Nephron progenitor cell (in vitro differentiated cells): ENCODE data around the gene VPS26B.
"Not testable (repeated sequence)": the region's sequence is repeated elsewhere in the genome, so short reads cannot be mapped to it uniquely, and the experiment has no call there.

Experiments used
- DNase-seq: peaks from one replicate; pipeline ENCODE4 v3.0.0; 2021
- H3K27ac Mint-ChIP-seq: 2 replicates; pipeline ENCODE4 v1.8.0; 2021; ENCODE audit warnings: mild to moderate bottlenecking, moderate library complexity, mixed read lengths
- H3K27me3 Mint-ChIP-seq: 2 replicates; pipeline ENCODE4 v1.8.0; 2021; ENCODE audit warnings: mild to moderate bottlenecking, low read depth, mixed read lengths; ENCODE audit not compliant: poor library complexity
- H3K36me3 Mint-ChIP-seq: 2 replicates; pipeline ENCODE4 v1.8.0; 2021; ENCODE audit warnings: low read depth, mixed read lengths
- H3K4me1 Mint-ChIP-seq: 2 replicates; pipeline ENCODE4 v1.8.0; 2021; ENCODE audit warnings: mixed read lengths
- H3K4me3 Mint-ChIP-seq: 2 replicates; pipeline ENCODE4 v1.8.0; 2021; ENCODE audit warnings: mild to moderate bottlenecking, moderate library complexity, mixed read lengths
- H3K9me3 Mint-ChIP-seq: 2 replicates; pipeline ENCODE4 v1.8.0; 2021; ENCODE audit warnings: mild to moderate bottlenecking, moderate library complexity, mixed read lengths
- CTCF ChIP-seq: fragments of 200-600 bp; sonication (generic); IDR thresholded peaks from 2 replicates; pipeline ENCODE4 v1.5.0; 2021; ENCODE audit warnings: antibody characterized with exemption

The VPS26B gene

GRCh38 chr11:134283461-134284230 is 59.2 kb downstream of the VPS26B start:
- no peak for DNase-seq
- H3K27ac Mint-ChIP-seq, result no peak overlapping the region
- H3K36me3 Mint-ChIP-seq, result peaks cover 2% of the 10 kb centered on the region
- H3K4me3 Mint-ChIP-seq, result no peak overlapping the region
- peaks cover 12% of the 10 kb centered on the region for H3K4me1 Mint-ChIP-seq
- H3K27me3 Mint-ChIP-seq, result peaks cover 26% of the 10 kb centered on the region
- peaks cover 11% of the 10 kb centered on the region for H3K9me3 Mint-ChIP-seq
- no peak for TF ChIP-seq CTCF

GRCh38 chr11:134284349-134284748 is 59.9 kb downstream of the VPS26B start:
- peaks cover 19% of the 10 kb centered on the region for H3K4me1 Mint-ChIP-seq
- H3K9me3 Mint-ChIP-seq, result not testable (repeated sequence)

GRCh38 chr11:134287561-134287960 is 63.1 kb downstream of the VPS26B start:
- DNase-seq, result no peak
- Mint-ChIP-seq H3K4me3 (no peak overlapping the region), H3K9me3 (no peaks in the 10 kb centered on the region), H3K36me3 (no peaks in the 10 kb centered on the region), H3K27ac (peak overlapping the region; percentile 14), H3K4me1 (peaks cover 33% of the 10 kb centered on the region), H3K27me3 (peaks cover 12% of the 10 kb centered on the region)
- no peak for TF ChIP-seq CTCF

More at GRCh38 chr11:134284349-134284748, 59.9 kb downstream of the VPS26B start:
- H3K4me3 Mint-ChIP-seq, H3K36me3 Mint-ChIP-seq, DNase-seq, H3K27ac Mint-ChIP-seq: not testable (repeated sequence)
- peaks cover 19% of the 10 kb centered on the region for H3K27me3 Mint-ChIP-seq

- Mint-ChIP-seq H3K27me3 (peaks cover 12% of the 10 kb centered on the region), H3K4me1 (peaks cover 33% of the 10 kb centered on the region), H3K9me3 (no peaks in the 10 kb centered on the region), H3K36me3 (no peaks in the 10 kb centered on the region), H3K4me3 (no peak overlapping the region), H3K27ac (no peak overlapping the region)
- TF ChIP-seq CTCF, result no peak
- no peak for DNase-seq
Observed at GRCh38 chr11:134288486-134288885, 64.0 kb downstream of the VPS26B start.

- TF ChIP-seq CTCF, result no peak
- Mint-ChIP-seq H3K4me3 (no peak overlapping the region), H3K27ac (no peak overlapping the region), H3K9me3 (no peaks in the 10 kb centered on the region), H3K27me3 (peaks cover 13% of the 10 kb centered on the region), H3K36me3 (no peaks in the 10 kb centered on the region), H3K4me1 (peaks cover 33% of the 10 kb centered on the region)
- DNase-seq, result no peak
Observed at GRCh38 chr11:134289167-134289566, 64.7 kb downstream of the VPS26B start.

GRCh38 chr11:134289789-134290188 is 65.3 kb downstream of the VPS26B start:
- peaks cover 33% of the 10 kb centered on the region for H3K4me1 Mint-ChIP-seq
- H3K27me3 Mint-ChIP-seq, result peaks cover 13% of the 10 kb centered on the region
- peak overlapping the region; percentile 76 for H3K27ac Mint-ChIP-seq
- H3K36me3 Mint-ChIP-seq, result no peaks in the 10 kb centered on the region
- DNase-seq, result peak; percentile 47
- no peaks in the 10 kb centered on the region for H3K9me3 Mint-ChIP-seq
- no peak overlapping the region for H3K4me3 Mint-ChIP-seq
- TF ChIP-seq CTCF, result no peak
